ENCODE results near the gene PARD3B.

GRCh38 chr2:205424326-205424725 is 879.1 kb downstream of the PARD3B start:
- TF ChIP-seq EZH2 (IDR thresholded peaks at IDR 0.05; ENCODE audit: low read length, missing control alignments) (no peak), CTCF (conservative IDR thresholded peaks at IDR 0.05 in 1 of 2, IDR thresholded peaks at IDR 0.05 in 1 of 2; ENCODE audit: low read depth in 1 of 2, low read length in 2 of 2) (no peak)

Data from fibroblast of lung (primary cell).